Measurements from ENCODE around the gene TMEM169.

DNA sequence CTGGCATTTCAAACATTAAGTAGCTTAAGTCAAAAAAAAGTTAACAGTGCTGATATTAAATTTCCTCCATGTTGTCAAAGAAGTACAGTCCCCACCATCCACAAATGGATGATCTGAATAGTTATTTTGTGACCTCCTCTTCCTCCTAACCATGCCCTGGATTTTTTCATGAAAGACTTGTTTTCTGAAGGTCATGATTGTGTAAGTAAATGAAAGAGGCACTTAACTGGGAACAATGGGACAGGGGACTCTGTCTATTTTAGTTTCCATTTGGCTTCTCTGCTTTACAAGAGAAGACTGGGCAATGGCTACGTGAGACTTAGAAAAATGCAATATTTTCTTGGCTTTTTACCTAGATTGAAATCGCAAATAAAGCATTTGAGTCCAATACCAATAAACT is 32.3 kb upstream of the TMEM169 start:
- TF ChIP-seq, protein P1, sequence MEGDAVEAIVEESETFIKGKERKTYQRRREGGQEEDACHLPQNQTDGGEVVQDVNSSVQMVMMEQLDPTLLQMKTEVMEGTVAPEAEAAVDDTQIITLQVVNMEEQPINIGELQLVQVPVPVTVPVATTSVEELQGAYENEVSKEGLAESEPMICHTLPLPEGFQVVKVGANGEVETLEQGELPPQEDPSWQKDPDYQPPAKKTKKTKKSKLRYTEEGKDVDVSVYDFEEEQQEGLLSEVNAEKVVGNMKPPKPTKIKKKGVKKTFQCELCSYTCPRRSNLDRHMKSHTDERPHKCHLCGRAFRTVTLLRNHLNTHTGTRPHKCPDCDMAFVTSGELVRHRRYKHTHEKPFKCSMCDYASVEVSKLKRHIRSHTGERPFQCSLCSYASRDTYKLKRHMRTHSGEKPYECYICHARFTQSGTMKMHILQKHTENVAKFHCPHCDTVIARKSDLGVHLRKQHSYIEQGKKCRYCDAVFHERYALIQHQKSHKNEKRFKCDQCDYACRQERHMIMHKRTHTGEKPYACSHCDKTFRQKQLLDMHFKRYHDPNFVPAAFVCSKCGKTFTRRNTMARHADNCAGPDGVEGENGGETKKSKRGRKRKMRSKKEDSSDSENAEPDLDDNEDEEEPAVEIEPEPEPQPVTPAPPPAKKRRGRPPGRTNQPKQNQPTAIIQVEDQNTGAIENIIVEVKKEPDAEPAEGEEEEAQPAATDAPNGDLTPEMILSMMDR (IDR thresholded peaks at IDR 0.05; ENCODE audit: low read depth, low read length, missing input control): no peak
- TF ChIP-seq JUND (IDR thresholded peaks at IDR 0.05) (no peak), GABPA (IDR thresholded peaks at IDR 0.05 in 1 of 2, conservative IDR thresholded peaks at IDR 0.05 in 1 of 2) (no peak), SP1 (IDR thresholded peaks at IDR 0.05) (no peak), RXRA (IDR thresholded peaks at IDR 0.05) (no peak), RAD21 (IDR thresholded peaks at IDR 0.05) (no peak), YY1 (IDR thresholded peaks at IDR 0.05) (no peak), HNF4G (IDR thresholded peaks at IDR 0.05) (no peak), TAF1 (conservative IDR thresholded peaks at IDR 0.05) (no peak)
- TF ChIP-seq, protein P2, sequence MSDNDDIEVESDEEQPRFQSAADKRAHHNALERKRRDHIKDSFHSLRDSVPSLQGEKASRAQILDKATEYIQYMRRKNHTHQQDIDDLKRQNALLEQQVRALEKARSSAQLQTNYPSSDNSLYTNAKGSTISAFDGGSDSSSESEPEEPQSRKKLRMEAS (IDR thresholded peaks at IDR 0.05): no peak
- TF ChIP-seq, protein P3, sequence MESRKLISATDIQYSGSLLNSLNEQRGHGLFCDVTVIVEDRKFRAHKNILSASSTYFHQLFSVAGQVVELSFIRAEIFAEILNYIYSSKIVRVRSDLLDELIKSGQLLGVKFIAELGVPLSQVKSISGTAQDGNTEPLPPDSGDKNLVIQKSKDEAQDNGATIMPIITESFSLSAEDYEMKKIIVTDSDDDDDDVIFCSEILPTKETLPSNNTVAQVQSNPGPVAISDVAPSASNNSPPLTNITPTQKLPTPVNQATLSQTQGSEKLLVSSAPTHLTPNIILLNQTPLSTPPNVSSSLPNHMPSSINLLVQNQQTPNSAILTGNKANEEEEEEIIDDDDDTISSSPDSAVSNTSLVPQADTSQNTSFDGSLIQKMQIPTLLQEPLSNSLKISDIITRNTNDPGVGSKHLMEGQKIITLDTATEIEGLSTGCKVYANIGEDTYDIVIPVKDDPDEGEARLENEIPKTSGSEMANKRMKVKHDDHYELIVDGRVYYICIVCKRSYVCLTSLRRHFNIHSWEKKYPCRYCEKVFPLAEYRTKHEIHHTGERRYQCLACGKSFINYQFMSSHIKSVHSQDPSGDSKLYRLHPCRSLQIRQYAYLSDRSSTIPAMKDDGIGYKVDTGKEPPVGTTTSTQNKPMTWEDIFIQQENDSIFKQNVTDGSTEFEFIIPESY (IDR thresholded peaks at IDR 0.05): no peak
- TF ChIP-seq, protein P4, sequence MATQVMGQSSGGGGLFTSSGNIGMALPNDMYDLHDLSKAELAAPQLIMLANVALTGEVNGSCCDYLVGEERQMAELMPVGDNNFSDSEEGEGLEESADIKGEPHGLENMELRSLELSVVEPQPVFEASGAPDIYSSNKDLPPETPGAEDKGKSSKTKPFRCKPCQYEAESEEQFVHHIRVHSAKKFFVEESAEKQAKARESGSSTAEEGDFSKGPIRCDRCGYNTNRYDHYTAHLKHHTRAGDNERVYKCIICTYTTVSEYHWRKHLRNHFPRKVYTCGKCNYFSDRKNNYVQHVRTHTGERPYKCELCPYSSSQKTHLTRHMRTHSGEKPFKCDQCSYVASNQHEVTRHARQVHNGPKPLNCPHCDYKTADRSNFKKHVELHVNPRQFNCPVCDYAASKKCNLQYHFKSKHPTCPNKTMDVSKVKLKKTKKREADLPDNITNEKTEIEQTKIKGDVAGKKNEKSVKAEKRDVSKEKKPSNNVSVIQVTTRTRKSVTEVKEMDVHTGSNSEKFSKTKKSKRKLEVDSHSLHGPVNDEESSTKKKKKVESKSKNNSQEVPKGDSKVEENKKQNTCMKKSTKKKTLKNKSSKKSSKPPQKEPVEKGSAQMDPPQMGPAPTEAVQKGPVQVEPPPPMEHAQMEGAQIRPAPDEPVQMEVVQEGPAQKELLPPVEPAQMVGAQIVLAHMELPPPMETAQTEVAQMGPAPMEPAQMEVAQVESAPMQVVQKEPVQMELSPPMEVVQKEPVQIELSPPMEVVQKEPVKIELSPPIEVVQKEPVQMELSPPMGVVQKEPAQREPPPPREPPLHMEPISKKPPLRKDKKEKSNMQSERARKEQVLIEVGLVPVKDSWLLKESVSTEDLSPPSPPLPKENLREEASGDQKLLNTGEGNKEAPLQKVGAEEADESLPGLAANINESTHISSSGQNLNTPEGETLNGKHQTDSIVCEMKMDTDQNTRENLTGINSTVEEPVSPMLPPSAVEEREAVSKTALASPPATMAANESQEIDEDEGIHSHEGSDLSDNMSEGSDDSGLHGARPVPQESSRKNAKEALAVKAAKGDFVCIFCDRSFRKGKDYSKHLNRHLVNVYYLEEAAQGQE (IDR thresholded peaks at IDR 0.05): no peak
- TF ChIP-seq, protein P5, sequence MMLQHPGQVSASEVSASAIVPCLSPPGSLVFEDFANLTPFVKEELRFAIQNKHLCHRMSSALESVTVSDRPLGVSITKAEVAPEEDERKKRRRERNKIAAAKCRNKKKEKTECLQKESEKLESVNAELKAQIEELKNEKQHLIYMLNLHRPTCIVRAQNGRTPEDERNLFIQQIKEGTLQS (IDR thresholded peaks at IDR 0.05): no peak
